ENCODE measurements around the gene TRIB2. TPM values are rescaled to one million over a fixed set of nuclear protein-coding genes. Genes with fewer than 3 reads are reported as not detected.

The TRIB2 gene
- total and polyA plus RNA-seq, 2 donors (not counting 3 experiments of a cell fraction or from before 2014, with no cell fraction given) = 15.8 to 20.5 TPM

GRCh38 chr2:12704378-12704777, 12.4 kb upstream of the TRIB2 start:
- TF ChIP-seq JUN (IDR thresholded peaks at IDR 0.05; ENCODE audit: borderline replicate concordance, insufficient read depth, insufficient read length, low read depth) (no peak), EZH2 (IDR thresholded peaks at IDR 0.05; ENCODE audit: borderline replicate concordance, low read depth, low read length, severe bottlenecking) (no peak), MYC (IDR thresholded peaks at IDR 0.05; ENCODE audit: low read depth, low read length) (no peak), FOS (IDR thresholded peaks at IDR 0.05; ENCODE audit: borderline replicate concordance, insufficient read depth, low read length) (no peak), POLR2AphosphoS5 (IDR thresholded peaks at IDR 0.05; ENCODE audit: insufficient read depth, low read depth, low read length) (no peak), MAX (IDR thresholded peaks at IDR 0.05; ENCODE audit: insufficient read depth, insufficient read length) (no peak), POLR2A (IDR thresholded peaks at IDR 0.05; ENCODE audit: low read depth, low read length) (no peak), GATA2 (IDR thresholded peaks at IDR 0.05; ENCODE audit: insufficient read depth, insufficient read length, low read depth, low read length) (no peak)
- H4K20me1 ChIP-seq (replicated peaks; ENCODE audit: control insufficient read depth, extremely low read depth, insufficient read depth, low read length) = no peaks in the 10 kb centered on the region
- no peak overlapping the region for H3K4me2 ChIP-seq (ENCODE audit: insufficient read depth, low read length)
- no peaks in the 10 kb centered on the region for H3K9me3 ChIP-seq (replicated peaks; ENCODE audit: control insufficient read depth, insufficient read depth, low read length)
- no peak overlapping the region for H3K4me3 ChIP-seq (replicated peaks in 1 of 3; ENCODE audit: insufficient read depth in 1 of 3, low read depth in 1 of 3, low read length in 3 of 3)
- dilution Hi-C loops (cut with MboI; ENCODE audit: extremely low pct_ligation_motif_present, low sequenced_read_pairs) (loop anchor here (25.0 kb wide), 1 partner anchor 142 kb away; no protein-coding TSS in a partner anchor), intact Hi-C loops (cut with micrococcal nuclease) (no loop called here)
- DNase-seq (ENCODE audit: low read depth, low spot score) = no peak
- no peaks in the 10 kb centered on the region for H3K27me3 ChIP-seq (ENCODE audit: control insufficient read depth in 2 of 2, insufficient read depth in 2 of 2, low read length in 2 of 2)
- H2AFZ ChIP-seq (ENCODE audit: low read depth, low read length) = no peak overlapping the region
- H3K36me3 ChIP-seq (ENCODE audit: control insufficient read depth in 2 of 2, extremely low read depth in 1 of 2, insufficient read depth in 2 of 2, low read length in 2 of 2) = no peaks in the 10 kb centered on the region
- no TSS peak for BruUV-seq (replicated peaks)
- no peaks in the 10 kb centered on the region for H3K79me2 ChIP-seq (ENCODE audit: control insufficient read depth, insufficient read depth, low read length)
- no peaks in the 10 kb centered on the region for H3K9me1 ChIP-seq (replicated peaks; ENCODE audit: control insufficient read depth, extremely low read depth, insufficient read depth, low read length)
- CTCF ChIA-PET = interaction anchor here (0.7 to 0.8 kb wide), 2 partner anchors 12 to 58 kb away, joined by 3 to 4 read pairs; partner anchors contain the start of gene TRIB2
- POLR2A ChIA-PET = no interaction called here
- H3K9ac ChIP-seq (replicated peaks; ENCODE audit: extremely low read depth, insufficient read depth, low read length) = no peak overlapping the region
- peaks cover 12% of the 10 kb centered on the region for H3K4me1 ChIP-seq (ENCODE audit: control insufficient read depth, extremely low read depth, insufficient read depth, low read length)
- no peak for FAIRE-seq
- no peak overlapping the region for H3K27ac ChIP-seq (ENCODE audit: insufficient read depth, low read depth, low read length)

GRCh38 chr2:12705230-12705629, 11.5 kb upstream of the TRIB2 start:
- no peaks in the 10 kb centered on the region for H3K9me1 ChIP-seq (replicated peaks; ENCODE audit: control insufficient read depth, extremely low read depth, insufficient read depth, low read length)
- H3K4me2 ChIP-seq (ENCODE audit: insufficient read depth, low read length) = no peak overlapping the region
- no peaks in the 10 kb centered on the region for H3K36me3 ChIP-seq (ENCODE audit: control insufficient read depth in 2 of 2, extremely low read depth in 1 of 2, insufficient read depth in 2 of 2, low read length in 2 of 2)
- no peaks in the 10 kb centered on the region for H3K27me3 ChIP-seq (ENCODE audit: control insufficient read depth in 2 of 2, insufficient read depth in 2 of 2, low read length in 2 of 2)
- H3K4me1 ChIP-seq (ENCODE audit: control insufficient read depth, extremely low read depth, insufficient read depth, low read length) = peaks cover 12% of the 10 kb centered on the region
- TF ChIP-seq FOS (IDR thresholded peaks at IDR 0.05; ENCODE audit: borderline replicate concordance, insufficient read depth, low read length) (no peak), EZH2 (IDR thresholded peaks at IDR 0.05; ENCODE audit: borderline replicate concordance, low read depth, low read length, severe bottlenecking) (no peak), POLR2A (IDR thresholded peaks at IDR 0.05; ENCODE audit: low read depth, low read length) (no peak), POLR2AphosphoS5 (IDR thresholded peaks at IDR 0.05; ENCODE audit: insufficient read depth, low read depth, low read length) (no peak), MAX (IDR thresholded peaks at IDR 0.05; ENCODE audit: insufficient read depth, insufficient read length) (no peak), CTCF (IDR thresholded peaks at IDR 0.05; ENCODE audit: extremely low read depth in 1 of 2, insufficient read depth in 1 of 2, low read depth in 1 of 2, low read length in 2 of 2) (no peak), GATA2 (IDR thresholded peaks at IDR 0.05; ENCODE audit: insufficient read depth, insufficient read length, low read depth, low read length) (no peak), MYC (IDR thresholded peaks at IDR 0.05; ENCODE audit: low read depth, low read length) (no peak), JUN (IDR thresholded peaks at IDR 0.05; ENCODE audit: borderline replicate concordance, insufficient read depth, insufficient read length, low read depth) (no peak)
- POLR2A ChIA-PET = no interaction called here
- H3K4me3 ChIP-seq (replicated peaks in 1 of 3; ENCODE audit: insufficient read depth in 1 of 3, low read depth in 1 of 3, low read length in 3 of 3) = no peak overlapping the region
- CTCF ChIA-PET = no interaction called here
- DNase-seq (ENCODE audit: low read depth, low spot score) (no peak), FAIRE-seq (no peak)
- H2AFZ ChIP-seq (ENCODE audit: low read depth, low read length) = no peak overlapping the region
- dilution Hi-C loops (cut with MboI; ENCODE audit: extremely low pct_ligation_motif_present, low sequenced_read_pairs) (loop anchor here (25.0 kb wide), 1 partner anchor 143 kb away; no protein-coding TSS in a partner anchor), intact Hi-C loops (cut with micrococcal nuclease) (no loop called here)
- no peak overlapping the region for H3K27ac ChIP-seq (ENCODE audit: insufficient read depth, low read depth, low read length)
- H3K9me3 ChIP-seq (replicated peaks; ENCODE audit: control insufficient read depth, insufficient read depth, low read length) = no peaks in the 10 kb centered on the region
- H4K20me1 ChIP-seq (replicated peaks; ENCODE audit: control insufficient read depth, extremely low read depth, insufficient read depth, low read length) = no peaks in the 10 kb centered on the region
- no peak overlapping the region for H3K9ac ChIP-seq (replicated peaks; ENCODE audit: extremely low read depth, insufficient read depth, low read length)
- no peaks in the 10 kb centered on the region for H3K79me2 ChIP-seq (ENCODE audit: control insufficient read depth, insufficient read depth, low read length)
- no TSS peak for BruUV-seq (replicated peaks)
